Right lobe of liver (tissue), 6 donors: ENCODE measurements around the gene C19orf53. TPM values are rescaled to one million over a fixed set of nuclear protein-coding genes. Genes with fewer than 3 reads are reported as not detected.

ENCODE experiments used
- ATAC-seq, 4 donors: fragments of 200-7000 bp; cut with Tn5 transposase; one replicate each; pipeline ENCODE4 v1.9.1; 2020; ENCODE audit warnings: mild to moderate bottlenecking in 4 of 4, moderate library complexity in 4 of 4
- DNase-seq, 3 donors: peaks; one replicate each; pipeline ENCODE4 v3.0.0-alpha.2; 2020
- H3K27ac ChIP-seq, 3 donors: fragments of 200-600 bp; one replicate each; pipeline ENCODE4 v1.8.0; 2022
- H3K27me3 ChIP-seq, 2 donors: fragments of 200-600 bp; one replicate each; pipeline ENCODE4 v1.8.0; 2022
- H3K36me3 ChIP-seq, 4 donors: fragments of 200-600 bp; sonication (generic) in 1 of 4; one replicate each; pipeline versions ENCODE4 v1.5.1 to v1.8.0; 2017 to 2022; ENCODE audit warnings: control low read depth in 1 of 4
- H3K4me1 ChIP-seq, 4 donors: fragments of 200-600 bp; sonication (generic) in 1 of 4; one replicate each; pipeline versions ENCODE4 v1.5.1 to v1.8.0; 2017 to 2022; ENCODE audit warnings: control low read depth in 1 of 4
- H3K4me3 ChIP-seq, 3 donors: fragments of 200-600 bp; one replicate each; pipeline ENCODE4 v1.8.0; 2022
- H3K9me3 ChIP-seq, 4 donors: fragments of 200-600 bp; sonication (generic) in 1 of 4; one replicate each; pipeline versions ENCODE4 v1.5.1 to v1.8.0; 2017 to 2022; ENCODE audit warnings: control low read depth in 1 of 4
- POLR2A ChIP-seq: fragments of 450-650 bp; IDR thresholded peaks from one replicate; pipeline ENCODE4 v1.6.1; 2017; ENCODE audit warnings: antibody characterized with exemption, mild to moderate bottlenecking
- WGBS: methylation state at CpG from one replicate; pipeline ENCODE4 v1.1.6; 2018; ENCODE audit warnings: low coverage, low lambda C conversion rate; ENCODE audit not compliant: insufficient coverage; ENCODE audit errors: missing lambda C conversion rate; 5-methylcytosine and 5-hydroxymethylcytosine counted together
- intact Hi-C, 2 donors: fragments of 100-400 bp; cut with DNase I; formaldehyde crosslinking; loops; one replicate each; pipeline versions ENCODE4 v1.11.2 to v1.14.1; 2022
- total RNA-seq, 6 experiments: library from RNA; depleted of rRNA in 2 of 6; stranded (reverse); fragments of >200 nt in 2 of 6; fragmentation: NEBNext Ultra II Directional in 3 of 6; extraction: Animal tissue kit (Norgen Biotek cat#: 25700) in 3 of 6; gene quantifications; one replicate each; pipeline versions ENCODE4 v1.1.0 to v1.2.4, GENCODE V29; 2016 to 2023
- TF ChIP-seq, protein P1 (sequence below), 4 donors: fragments of 200-600 bp in 3 of 4; fragments of 450-650 bp in 1 of 4; IDR thresholded peaks; one replicate each; pipeline versions ENCODE4 v1.5.1 to v1.8.0; 2016 to 2022; ENCODE audit warnings: antibody characterized with exemption in 4 of 4, mild to moderate bottlenecking in 2 of 4
- donor health status: DM: no; HTN: yes; CAD: no.
- donor health status: DM: no; HTN: no; CAD: no.
- donor health status: DM: no; HTN: no; CAD: no.
- donor health status: DM: no; HTN: yes; CAD: no.
- donor health status: DM: no; HTN: yes; CAD: no.

The C19orf53 gene
- total RNA-seq, 6 experiments from 2014 or later, result 30.6 to 227 (median 32.8) TPM

DNA sequence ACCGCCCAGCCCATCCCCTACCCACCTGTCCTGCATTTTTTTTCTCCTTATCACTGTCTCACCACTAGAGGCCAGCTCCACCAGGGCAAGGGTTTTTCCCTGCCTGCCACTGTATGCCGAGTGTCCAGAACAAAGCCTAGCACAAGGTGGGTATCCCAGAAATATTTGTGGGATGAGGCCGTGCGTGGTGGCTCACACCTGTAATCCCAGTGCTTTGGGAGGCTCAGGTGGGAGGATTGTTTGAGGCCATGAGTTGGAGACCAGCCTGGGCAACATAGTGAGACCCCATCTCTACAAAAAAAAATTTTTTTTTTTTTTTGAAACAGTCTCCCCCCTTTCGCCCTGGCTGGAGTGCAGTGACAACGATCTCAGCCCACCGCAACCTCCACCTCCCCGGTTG is 12.8 kb upstream of the C19orf53 start:
- Histone ChIP-seq H3K9me3 (no peaks in the 10 kb centered on the region), H3K27me3 (no peaks in the 10 kb centered on the region), H3K4me3 (no peak overlapping the region), H3K27ac (no peak overlapping the region), H3K36me3 (peaks cover 4 to 40% (median 15%) of the 10 kb centered on the region in 4 donors), H3K4me1 (peaks cover 0 to 9% (median 4%) of the 10 kb centered on the region in 4 donors)
- ATAC-seq, result no peak
- WGBS, result 82% methylated on average over 4 of the region's 8 CpGs
- intact Hi-C loops, result no loop called here
- no peak for DNase-seq
- no peak for TF ChIP-seq POLR2A
- TF ChIP-seq, protein P1, sequence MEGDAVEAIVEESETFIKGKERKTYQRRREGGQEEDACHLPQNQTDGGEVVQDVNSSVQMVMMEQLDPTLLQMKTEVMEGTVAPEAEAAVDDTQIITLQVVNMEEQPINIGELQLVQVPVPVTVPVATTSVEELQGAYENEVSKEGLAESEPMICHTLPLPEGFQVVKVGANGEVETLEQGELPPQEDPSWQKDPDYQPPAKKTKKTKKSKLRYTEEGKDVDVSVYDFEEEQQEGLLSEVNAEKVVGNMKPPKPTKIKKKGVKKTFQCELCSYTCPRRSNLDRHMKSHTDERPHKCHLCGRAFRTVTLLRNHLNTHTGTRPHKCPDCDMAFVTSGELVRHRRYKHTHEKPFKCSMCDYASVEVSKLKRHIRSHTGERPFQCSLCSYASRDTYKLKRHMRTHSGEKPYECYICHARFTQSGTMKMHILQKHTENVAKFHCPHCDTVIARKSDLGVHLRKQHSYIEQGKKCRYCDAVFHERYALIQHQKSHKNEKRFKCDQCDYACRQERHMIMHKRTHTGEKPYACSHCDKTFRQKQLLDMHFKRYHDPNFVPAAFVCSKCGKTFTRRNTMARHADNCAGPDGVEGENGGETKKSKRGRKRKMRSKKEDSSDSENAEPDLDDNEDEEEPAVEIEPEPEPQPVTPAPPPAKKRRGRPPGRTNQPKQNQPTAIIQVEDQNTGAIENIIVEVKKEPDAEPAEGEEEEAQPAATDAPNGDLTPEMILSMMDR (IDR thresholded peaks at IDR 0.05), result peak in 1 of 4 donors; percentile 4

DNA sequence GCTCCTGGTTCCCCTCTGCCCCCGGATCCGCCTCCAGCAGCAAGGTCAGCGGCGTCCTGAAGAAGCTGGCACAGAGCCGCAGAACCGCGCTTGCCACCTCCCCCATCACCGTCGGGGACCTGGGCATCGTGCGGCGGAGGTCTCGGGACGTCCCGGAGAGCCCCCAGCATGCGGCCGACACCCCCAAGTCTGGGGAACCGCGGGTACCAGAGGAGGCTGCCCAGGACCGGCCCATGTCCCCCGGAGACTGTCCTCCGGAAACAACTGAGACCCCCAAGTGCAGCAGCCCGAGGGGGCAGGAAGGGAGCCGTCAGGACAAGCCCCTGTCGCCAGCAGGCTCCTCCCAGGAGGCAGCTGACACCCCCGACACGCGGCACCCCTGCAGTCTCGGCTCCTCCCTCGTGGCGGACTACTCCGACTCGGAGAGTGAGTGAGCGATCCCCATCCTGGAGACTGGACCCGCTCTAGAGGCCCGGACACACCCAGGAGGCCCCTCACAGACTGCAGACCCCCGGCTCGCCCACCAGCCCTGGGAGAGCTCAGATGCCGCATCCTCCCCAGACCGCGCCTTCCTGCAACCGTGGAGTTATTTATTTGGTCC is 11.5 kb upstream of the C19orf53 start:
- peaks cover 4 to 29% (median 10%) of the 10 kb centered on the region in 4 donors for H3K36me3 ChIP-seq
- no peak for ATAC-seq
- TF ChIP-seq, protein P1 (IDR thresholded peaks at IDR 0.05), result no peak
- no peak for TF ChIP-seq POLR2A
- WGBS, result 93% methylated on average over 7 of the region's 42 CpGs
- H3K9me3 ChIP-seq, result no peaks in the 10 kb centered on the region
- peak in 1 of 3 donors; percentile 60 for DNase-seq
- intact Hi-C loops, result no loop called here
- no peak overlapping the region for H3K27ac ChIP-seq
- peaks cover 0 to 9% (median 4%) of the 10 kb centered on the region in 4 donors for H3K4me1 ChIP-seq
- H3K27me3 ChIP-seq, result no peaks in the 10 kb centered on the region
- no peak overlapping the region for H3K4me3 ChIP-seq

DNA sequence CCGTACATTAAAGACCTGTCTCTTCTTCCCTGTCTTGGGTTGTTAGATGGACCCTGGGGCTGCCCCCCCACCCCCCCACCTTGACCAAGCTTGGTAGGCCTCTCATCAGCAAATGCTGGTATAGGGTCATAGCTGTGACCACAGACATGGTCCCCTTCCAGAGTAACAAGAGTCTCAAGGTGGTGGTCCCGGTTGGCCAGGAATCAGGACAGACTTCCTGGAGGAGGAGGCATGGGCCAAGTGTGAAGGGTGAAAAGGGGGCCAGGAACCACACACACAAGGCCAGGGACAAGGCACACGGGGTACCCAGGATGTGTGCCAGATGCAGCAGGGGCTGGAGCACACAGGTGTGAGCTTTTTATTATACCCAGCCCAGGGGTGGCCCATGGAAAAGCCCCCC is 11.0 kb upstream of the C19orf53 start:
- H3K4me3 ChIP-seq, result no peak overlapping the region
- 88% methylated on average over 2 of the region's 3 CpGs for WGBS
- peaks cover 4 to 25% (median 8%) of the 10 kb centered on the region in 4 donors for H3K36me3 ChIP-seq
- H3K27ac ChIP-seq, result no peak overlapping the region
- peaks cover 0 to 11% (median 4%) of the 10 kb centered on the region in 4 donors for H3K4me1 ChIP-seq
- TF ChIP-seq POLR2A, result no peak
- TF ChIP-seq, protein P1 (IDR thresholded peaks at IDR 0.05), result no peak
- DNase-seq (no peak), ATAC-seq (no peak)
- no peaks in the 10 kb centered on the region for H3K9me3 ChIP-seq
- no peaks in the 10 kb centered on the region for H3K27me3 ChIP-seq
- intact Hi-C loops, result no loop called here

DNA sequence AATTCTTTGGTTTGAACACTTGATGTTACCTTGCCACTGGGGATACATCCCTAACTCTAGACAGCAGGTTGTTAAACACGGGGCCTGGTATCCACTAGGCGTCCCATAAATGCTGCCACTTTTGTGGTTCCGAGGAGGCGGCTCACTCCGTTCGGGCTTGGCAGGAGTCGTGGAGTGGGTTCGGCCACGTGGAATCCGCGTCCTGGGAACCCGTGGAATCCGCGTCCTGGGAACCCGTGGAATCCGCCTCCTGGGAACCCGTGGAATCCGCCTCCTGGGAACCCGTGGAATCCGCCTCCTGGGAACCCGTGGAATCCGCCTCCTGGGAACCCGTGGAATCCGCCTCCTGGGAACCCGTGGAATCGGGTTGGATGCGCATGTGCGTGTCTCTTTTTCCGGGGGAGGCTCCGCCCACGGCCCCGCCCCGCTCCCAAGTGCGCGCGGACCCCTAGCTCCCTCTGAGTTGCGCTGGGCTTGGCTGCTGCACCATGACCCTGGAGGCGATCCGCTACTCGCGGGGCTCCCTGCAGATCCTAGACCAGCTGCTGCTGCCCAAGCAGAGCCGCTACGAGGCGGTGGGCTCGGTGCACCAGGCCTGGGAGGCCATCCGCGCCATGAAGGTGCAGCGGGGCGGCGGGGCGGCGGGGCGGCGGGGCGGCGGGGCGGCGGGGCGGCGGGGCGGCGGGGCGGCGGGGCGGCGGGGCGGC is 10.0 kb upstream of the C19orf53 start, which contains the start of gene MRI1:
MRI1 (plus strand) TSS at position 422 of the 707 bp plus-strand sequence; CDS start at position 489, 67 bp downstream.
- H3K4me3 ChIP-seq, result peak within 1 kb of the TSS; percentile 71 to 84 (median 83)
- peaks cover 0 to 21% (median 4%) of the 10 kb centered on the region in 4 donors for H3K4me1 ChIP-seq
- ATAC-seq (peak; percentile 87 to 94 (median 91)), DNase-seq (peak; percentile 79 to 87 (median 85))
- peak within 1 kb of the TSS in 2 of 3 donors; percentile 40 to 43 for H3K27ac ChIP-seq
- no peaks in the 10 kb centered on the region for H3K9me3 ChIP-seq
- no CpG with 5 or more reads among the region's 67 CpGs for WGBS
- TF ChIP-seq, protein P1 (IDR thresholded peaks at IDR 0.05), result no peak
- TF ChIP-seq POLR2A, result peak; percentile 27
- intact Hi-C loops, result no loop called here
- no peaks in the 10 kb centered on the region for H3K27me3 ChIP-seq
- peaks cover 0 to 23% (median under 1%) of the 10 kb centered on the region in 4 donors for H3K36me3 ChIP-seq
